HT1080 (cell line): Measurements from ENCODE around the gene ERCC4. TPM values are rescaled to one million over a fixed set of nuclear protein-coding genes. Genes with fewer than 3 reads are reported as not detected.

Experiments
- DNase-seq: peaks from one replicate; pipeline ENCODE4 v3.0.0-alpha.2; 2015; ENCODE audit warnings: low read depth
- total RNA-seq: library from RNA; depleted of rRNA; stranded (reverse); fragments of >200 nt; shearing (Covaris generic); gene quantifications from 2 replicates; pipeline ENCODE4 v1.2.3, GENCODE V29; 2014

ERCC4 gene
- total RNA-seq, 1 experiment from 2014 or later = 6.7 TPM

DNA sequence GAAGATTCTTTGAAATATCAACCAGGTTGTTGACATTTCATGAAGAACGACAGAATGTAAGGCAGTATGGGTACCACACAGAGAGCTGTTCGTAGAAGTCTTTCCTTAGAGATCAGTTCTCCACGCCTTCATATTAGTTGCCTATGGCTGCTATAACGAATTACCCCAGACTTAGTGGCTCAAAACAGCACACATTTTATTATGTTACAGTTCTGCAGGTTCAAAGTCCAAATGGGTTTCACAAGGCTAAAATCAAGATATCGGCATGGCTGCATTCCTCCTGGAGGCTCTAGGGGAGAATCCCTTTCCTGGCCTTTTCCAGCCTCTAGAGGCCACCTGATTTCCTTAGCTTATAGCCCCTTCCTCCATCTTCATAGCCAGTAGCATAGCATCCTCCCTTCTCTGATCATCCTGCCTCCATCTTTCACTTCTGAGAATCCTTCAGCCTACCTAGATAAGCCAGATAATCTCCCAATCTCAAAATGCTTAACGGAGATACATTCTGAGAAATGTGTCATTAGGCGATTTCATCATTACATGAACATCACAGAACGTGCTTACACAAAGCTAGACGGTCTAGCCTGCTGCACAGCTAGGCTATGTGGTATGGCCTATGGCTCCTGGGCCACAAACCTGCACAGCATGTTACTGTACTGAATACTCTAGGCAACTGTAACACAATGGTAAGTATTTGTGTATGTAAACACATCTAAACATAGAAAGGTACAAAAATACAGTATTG is 26.0 kb downstream of the ERCC4 start:
- no peak for DNase-seq

DNA sequence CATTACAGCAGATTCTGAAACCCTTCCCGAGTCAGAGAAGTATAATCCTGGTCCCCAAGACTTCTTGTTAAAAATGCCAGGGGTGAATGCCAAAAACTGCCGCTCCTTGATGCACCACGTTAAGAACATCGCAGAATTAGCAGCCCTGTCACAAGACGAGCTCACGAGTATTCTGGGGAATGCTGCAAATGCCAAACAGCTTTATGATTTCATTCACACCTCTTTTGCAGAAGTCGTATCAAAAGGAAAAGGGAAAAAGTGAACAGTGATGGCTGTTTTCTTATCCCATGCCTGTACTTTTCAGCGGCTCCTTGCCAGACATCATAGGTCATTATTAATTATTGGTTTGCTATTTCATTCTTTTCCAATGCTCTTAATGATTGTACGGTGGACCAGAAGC is 28.1 kb downstream of the ERCC4 start:
- DNase-seq = no peak

DNA sequence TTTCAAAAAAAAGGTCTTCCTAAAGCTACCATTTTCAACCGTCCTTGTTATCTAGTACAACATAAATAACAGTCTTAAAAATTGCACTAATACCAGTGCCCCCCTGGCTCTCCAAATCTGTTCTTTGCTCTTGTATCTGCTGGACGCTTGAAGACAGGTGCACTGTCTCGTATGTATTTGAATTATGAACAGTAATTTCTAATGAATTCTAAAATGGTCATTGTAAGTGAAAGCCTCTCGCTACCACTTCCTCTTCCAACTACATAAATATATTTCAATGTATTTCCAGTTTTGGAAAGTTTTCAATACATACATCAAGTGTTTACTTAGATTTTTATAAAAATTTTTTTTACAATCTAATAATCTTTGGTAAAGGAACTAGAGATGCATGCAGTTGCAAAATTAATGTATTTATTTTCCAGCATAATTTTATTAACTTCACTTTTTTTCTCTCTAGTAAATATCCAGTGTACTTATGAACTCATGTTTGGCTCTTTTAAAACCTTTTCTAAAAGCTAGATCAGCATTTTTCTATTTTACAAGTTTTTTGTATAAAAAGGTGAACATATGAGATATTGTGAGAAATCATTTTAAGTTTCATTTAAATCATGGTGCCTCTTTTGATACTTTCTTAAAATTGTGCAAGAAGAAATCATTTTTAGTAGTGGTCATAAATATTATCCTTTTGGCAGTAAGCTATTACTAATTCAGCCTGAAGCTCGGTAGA is 31.0 kb downstream of the ERCC4 start:
- DNase-seq = no peak

DNA sequence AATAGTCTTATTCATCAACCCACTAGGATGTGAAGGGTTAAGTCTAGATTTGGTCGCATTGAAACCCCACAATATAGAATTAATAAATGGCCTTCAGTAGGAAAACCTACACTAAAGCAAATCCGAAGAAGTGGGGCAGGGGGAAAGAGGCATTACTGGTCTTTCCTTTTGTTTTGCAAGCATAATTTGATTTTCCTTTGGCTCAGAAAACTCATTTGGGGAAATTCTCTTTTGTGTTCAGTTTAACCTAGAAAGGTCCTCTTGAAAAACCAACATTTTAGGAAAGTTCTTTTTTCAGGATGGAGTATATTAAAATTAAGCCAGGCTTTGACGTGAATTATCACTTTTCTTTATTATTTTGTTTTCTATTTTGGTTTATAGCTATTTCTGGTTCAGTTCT is 31.7 kb downstream of the ERCC4 start:
- DNase-seq = no peak

DNA sequence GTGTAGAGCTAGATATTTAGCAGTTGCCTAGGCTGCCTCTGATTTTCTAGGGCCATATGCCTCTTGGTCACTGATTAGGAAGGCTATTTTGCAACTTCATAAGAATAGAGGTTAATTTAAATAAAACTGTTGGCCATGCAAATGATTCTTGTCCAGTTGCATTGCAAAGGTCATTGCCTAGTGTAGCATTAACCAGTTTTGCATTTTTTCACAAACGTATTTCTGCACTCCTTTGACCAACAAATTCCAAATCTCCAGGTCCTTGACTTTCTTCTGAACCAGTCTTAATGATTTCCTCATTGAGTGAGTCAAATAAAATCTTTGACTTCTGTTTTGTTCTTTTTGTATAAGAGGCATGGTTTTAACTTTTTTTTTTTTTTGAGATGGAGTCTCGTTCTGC is 33.5 kb downstream of the ERCC4 start:
- no peak for DNase-seq

DNA sequence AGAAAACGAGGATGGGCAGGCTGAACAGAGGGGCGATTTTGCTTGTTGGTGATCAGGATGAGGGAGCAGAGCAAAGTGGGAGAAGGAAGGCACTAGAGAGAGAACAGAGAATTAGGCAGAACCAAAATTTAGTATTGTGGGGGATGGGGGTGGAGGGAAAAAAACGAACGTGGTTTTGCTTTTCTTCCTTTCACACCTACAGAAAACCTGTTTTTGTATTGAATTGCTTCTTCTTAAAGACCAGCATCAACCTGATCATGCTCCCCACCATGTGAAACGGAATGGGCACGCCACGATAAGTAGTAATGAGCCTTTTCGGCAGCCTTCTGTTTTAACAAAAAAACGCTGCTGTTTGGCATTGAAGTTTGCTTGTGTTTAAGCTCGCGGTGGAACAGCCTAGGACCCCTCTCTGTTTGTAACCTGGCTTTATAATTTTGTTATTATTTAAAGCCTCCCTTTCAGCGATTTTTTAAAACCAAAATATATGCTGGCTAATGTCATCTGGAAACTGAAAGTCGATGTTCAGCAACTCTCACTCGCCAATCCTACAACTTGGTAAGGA is 36.8 kb downstream of the ERCC4 start:
- peak; percentile 6 for DNase-seq

DNA sequence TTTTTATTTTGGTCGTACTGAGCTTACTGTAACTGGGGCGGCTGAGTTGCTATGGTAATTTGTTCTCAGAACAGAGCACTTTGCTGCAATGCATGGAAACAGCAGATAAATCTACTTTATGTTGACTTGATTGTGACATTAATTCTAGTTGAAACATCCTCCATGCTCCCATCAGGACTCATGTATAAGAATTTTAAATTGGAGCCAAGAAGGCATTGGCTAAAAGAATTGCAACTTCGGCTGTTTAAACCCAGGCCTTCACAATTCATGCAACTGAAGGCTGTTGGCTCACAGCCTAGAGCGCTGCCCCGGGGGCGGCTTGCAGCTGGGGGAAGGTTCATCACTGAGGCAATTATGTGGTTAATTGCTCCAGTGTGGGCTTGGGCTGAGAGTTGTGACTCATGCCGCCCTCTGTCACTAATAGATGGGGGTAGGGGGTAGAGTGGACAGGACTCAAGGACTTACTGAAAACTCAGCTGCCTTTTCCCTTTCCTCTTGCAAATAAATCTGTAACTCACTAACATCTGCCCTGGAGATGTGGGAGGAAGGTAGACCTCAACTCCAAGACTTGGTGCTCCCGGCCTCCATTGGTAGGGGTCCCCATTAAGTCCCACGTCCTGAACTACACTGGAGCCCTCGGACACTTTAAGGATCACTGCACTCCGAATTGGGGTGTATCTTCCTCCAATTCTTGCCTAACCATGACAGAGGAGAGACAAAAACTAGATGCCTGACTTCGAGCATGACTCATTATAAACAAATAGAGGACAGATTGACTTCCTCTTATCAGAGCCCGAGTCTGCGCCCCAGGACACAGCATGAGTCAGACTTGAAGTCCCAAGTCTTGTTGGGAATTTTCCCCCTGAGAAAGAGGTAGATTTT is 37.5 kb downstream of the ERCC4 start:
- peak; percentile 94 for DNase-seq

DNA sequence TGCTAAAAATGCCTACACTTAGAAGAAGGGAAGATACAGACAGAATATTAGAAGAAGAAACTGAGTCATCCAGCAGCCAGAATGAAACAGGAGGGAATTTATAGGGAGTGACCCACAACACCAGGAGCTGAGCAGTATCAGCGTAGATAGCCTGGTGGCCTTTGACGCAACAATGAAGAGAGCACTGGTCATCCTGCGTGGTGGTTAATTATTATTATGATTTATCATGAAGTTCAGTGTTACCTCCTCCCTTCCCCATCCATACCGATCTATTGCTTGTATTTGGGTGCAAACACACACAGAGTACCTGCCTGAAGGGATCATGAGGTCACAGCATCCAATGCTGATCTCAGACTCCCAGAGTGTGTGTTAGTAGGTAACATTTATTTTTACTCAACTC is 38.5 kb downstream of the ERCC4 start:
- DNase-seq = no peak

DNA sequence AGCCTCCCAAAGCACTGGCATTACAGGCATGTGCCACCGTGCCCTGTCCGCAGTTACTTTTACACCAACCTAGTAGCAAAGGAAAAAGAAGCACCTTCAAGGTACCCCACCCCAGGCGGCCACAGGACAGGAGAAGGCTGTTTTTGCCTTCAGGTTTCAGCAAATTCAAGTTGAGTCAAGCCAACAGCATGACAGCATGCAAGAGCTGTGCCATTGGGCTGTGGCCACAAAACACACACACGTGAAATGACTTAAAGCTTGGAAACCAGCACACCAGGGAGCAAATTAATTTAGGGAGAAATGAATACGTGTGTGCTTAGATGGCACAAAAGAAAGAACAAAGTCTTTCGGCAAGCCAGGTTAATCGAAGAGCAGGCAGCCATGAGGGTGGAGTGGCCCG is 39.7 kb downstream of the ERCC4 start:
- DNase-seq = no peak

DNA sequence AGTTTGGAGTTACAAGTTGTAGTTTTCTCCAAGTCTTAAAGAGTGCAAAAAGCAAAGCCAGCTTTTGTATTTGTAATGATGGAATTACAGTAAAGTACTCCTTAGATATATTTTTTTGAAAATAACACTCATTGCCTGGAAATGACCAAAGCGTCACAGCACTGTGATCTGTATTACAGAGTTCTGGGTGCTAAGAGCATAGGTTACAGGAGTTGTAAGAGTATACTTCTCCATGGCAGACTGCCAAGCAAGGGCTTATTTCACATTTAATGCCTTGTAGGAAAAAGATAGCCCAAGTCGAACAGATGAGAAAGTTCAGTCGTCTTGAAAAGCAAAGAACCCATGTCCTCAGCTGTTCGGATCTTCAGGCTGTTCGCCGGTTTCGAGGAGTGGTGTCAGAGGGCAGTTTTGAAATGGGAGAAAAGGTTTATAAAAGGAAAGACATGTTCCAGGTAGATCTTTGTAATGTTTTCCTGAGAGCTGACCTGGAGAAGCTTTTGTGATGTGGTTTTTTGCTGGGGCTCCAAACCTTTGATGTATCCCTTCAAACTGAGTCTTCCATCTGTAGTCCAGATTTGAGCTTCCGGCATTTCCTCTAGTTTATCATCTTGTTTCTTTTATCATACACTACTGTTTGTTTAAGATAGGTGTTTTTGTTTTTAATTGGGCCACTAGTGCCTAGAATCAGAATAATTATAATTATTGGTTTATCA is 41.3 kb downstream of the ERCC4 start:
- no peak for DNase-seq

DNA sequence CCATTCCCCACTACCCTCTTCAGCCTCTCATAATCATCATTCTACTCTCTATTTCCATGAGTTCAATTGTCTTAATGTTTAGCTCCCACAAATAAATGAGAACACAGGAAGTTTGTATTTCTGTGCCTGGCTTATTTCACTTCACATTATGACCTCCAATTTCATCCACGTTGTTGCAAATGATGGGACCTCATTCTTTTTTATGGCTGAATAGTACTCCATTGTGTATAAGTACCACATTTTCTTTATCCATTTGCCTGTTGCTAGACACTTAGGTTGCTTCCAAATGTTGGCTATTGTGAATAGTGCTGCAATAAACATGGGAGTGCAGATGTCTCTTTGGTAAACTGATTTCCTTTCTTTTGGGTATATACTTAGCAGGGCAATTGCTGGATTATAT is 42.3 kb downstream of the ERCC4 start:
- no peak for DNase-seq

DNA sequence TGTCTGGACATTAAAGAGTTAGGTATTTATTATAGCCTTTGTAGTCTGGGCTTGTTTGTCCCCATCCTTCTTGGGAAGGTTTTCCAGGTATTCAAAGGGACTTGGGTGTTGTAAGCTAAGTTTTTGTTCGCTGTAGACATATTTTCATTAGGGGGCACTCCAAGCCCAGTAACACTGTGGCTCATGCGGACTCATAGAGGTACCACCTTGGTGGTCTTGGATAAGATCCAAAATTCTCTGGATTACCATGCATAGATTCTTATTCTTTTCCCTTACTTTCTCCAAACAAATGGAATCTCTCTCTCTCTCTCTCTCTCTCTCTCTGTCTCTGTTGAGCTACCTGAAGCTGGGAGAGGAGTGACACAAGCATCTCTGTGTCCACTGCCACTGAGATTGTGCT is 48.9 kb downstream of the ERCC4 start:
- no peak for DNase-seq

DNA sequence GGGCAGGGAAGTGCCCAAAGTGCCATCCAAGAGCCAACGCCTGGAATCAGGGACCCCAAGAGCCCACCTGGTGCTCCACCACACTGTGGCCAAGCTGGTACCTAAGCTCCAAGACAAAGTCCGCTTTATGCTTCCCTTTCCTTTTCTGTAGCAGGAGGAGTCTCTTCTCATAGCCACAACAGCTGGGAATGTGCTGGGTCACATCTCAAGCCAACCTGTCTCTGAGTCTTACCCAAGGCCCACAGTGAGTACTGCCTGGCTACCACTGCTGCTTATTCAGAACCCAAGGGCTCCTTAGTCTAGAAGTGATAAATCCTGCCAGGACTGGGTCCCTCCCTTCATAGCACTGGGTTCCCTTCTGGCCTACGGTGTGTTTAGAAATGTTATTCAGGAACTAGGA is 49.8 kb downstream of the ERCC4 start:
- DNase-seq = no peak

DNA sequence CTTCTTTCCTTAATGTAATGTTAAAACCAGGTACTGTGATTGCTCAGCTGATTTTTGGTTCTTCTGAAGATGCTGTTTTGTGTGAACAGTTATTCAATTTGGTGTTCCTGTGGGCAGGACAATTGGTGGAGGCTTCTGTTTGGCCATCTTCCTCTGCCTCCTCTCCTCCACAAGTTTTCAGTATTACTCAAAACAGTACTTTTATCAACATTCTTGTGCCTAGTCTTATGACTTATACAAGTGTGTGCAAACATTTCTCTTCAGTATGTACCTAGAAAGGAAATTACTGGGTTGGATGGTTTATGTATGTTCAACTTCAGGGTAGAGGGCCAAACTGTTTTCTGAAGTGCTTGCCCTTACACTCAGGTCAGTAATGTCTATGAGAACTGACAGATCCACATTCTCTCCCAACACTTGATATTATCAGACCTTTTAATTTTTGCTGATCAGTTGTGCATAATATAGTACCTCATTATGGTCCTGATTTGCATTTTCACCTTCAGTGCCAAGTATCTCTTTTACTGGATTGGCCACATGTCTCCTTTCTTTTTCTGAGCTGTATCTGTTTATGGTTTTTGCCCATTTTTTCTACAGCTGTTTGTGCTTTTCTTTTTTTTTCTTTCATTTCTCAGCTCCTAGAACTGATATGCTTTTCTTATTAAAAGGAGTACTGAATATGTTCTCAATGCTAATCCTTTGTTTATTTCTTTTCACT is 50.9 kb downstream of the ERCC4 start:
- no peak for DNase-seq

DNA sequence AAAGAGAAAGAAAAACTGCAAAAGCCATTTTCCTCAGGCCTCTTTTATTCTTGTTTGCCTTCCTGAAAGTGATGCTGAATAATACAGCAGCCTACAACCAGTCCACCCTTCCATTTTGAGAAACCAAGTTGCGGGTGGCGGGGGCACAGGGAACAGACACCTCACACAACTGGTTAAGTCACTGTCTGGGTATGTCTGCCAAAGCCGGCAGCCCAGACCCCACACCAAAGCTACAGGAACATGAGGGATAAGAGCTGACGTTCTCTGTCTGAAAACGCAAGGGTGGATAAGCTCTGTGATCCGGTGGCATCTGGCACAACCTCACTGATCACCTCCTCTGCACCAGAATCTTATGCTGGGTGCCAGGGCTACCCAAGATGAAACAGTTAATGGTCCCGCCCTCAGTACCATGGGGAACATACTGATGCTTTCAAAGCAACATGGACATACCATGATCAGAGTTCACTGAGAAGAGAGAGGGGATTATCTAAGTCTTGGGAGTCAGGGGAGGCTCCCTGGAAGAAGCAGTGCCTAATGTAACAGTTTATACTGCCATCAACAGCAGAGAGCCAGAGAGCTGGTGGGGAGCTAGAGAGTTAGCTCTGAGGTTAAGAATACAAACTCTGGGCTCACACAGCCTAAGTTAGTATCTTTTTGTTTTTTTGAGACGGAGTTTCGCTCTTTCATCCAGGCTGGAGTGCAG is 53.5 kb downstream of the ERCC4 start:
- DNase-seq = no peak

DNA sequence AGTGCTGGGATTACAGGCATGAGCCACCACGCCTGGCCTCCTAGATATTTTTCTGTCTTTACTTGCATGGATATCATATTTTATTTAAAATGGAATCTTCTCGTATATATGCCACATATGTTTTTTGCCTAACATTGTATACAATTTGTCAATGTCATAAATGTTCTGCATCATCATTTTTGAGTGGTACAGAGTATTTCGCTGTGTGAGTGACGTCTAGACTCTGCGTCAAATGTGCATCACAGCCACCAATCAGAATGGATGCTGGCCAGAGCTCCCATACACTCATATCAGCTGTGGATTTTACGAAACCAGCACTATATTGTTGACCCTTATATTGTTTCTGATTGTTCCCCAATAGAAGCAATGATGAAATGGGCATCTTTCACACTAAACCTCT is 57.2 kb downstream of the ERCC4 start:
- no peak for DNase-seq

DNA sequence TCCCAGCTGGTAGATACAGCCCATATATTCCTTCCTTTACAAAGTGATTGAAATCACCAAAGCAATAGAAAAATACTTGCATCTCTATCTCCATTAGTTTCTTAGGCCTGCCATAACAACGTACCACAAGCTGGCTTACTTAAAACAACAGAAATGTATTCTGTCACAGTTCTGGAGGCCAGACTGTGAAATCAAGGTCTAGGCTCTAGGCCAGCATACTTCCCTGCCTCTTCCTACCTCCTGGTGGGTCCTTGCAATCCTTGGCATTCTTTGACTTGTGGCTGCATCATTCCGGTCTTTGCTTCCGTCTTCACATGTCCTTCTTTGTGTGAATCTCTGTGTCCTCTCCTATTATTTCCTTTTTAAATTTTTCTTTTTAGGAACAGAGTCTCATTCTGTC is 62.5 kb downstream of the ERCC4 start:
- DNase-seq = no peak

DNA sequence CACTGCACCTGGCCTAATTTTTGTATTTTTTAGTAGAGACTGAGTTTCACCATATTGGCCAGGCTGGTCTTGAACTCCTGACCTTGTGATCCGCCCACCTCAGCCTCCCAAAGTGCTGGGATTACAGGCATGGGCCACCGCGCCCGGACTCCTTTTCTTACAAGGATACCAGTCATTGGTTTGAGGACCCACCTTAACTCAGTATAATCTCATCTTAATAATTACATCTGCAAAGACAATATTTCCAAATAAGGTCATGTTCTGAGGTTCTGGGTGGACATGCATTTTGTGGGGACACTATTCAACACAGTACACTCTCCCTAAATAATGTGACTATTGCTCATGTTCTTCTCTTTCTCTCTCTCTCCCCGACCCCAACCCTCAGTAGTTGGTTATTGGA is 63.7 kb downstream of the ERCC4 start:
- no peak for DNase-seq

DNA sequence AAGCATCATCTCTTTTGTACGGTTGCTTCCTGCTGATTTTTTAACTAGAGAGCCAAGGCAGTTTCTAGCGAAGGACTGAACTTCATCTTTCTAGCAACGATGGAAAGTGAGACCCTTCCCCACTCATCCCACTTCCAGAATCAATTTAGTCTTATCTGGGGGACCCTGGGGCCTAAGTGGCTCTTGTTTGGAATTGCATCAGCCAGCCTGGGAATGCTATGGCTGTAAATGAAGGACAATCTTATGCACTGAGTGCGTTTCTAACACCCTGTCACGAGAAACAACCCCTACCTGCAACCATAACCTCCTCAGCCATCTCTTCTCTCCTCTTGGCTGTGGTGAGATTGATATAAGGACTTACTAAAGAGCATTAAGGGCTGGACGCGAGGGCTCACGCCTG is 64.8 kb downstream of the ERCC4 start:
- no peak for DNase-seq

DNA sequence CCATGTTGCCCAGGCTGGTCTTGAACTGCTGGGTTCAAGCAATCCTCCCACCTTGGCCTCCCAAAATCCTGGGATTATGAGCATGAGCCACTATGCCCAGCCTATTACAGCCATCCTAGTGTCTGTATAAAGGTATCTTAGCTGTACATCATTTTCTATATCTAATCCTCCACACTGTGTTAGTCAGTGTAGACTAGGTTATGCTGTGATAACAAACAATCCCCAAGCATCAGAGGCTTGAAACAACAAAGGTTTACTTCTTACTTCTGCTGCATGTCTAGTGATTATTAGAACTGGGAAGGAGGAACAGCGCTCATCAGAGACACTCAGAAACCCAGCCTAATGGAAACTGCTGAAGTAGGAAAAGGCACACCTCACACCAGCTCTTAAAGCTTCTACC is 68.1 kb downstream of the ERCC4 start:
- DNase-seq = no peak
